Motor neuron (in vitro differentiated cells): ENCODE data around the gene CYLD. TPM values are rescaled to one million over a fixed set of nuclear protein-coding genes. Genes with fewer than 3 reads are reported as not detected.
A peak's percentile ranks its signal among the peaks of the same experiment; 100 is the strongest.

Experiments
- ATAC-seq, 8 experiments: fragments of 200-7000 bp; cut with Tn5 transposase; replicated peaks in 6 of 8; 2 replicates each; pipeline ENCODE4 v1.8.0; 2021; ENCODE audit warnings: mild to moderate bottlenecking in 8 of 8, moderate library complexity in 8 of 8
- H3K27ac ChIP-seq, 2 donors: fragments of 250-450 bp; sonication (Bioruptor Pico); 2 replicates each; pipeline ENCODE4 v1.9.0; 2021; ENCODE audit warnings: antibody characterized with exemption in 2 of 2, mild to moderate bottlenecking in 2 of 2, moderate library complexity in 1 of 2
- H3K4me1 ChIP-seq, 2 donors: fragments of 250-450 bp; sonication (Bioruptor Pico); replicated peaks in 1 of 2; 2 replicates each; pipeline ENCODE4 v1.6.1; 2021; ENCODE audit warnings: antibody characterized with exemption in 2 of 2, mild to moderate bottlenecking in 2 of 2, moderate library complexity in 1 of 2
- H3K4me3 ChIP-seq, 5 donors: fragments of 250-450 bp; sonication (Bioruptor Pico); 2 replicates each; pipeline ENCODE4 v1.9.0; 2021; ENCODE audit warnings: antibody characterized with exemption in 5 of 5, mild to moderate bottlenecking in 5 of 5, moderate library complexity in 4 of 5
- WGBS, 10 experiments: fragments of 450-650 bp; shearing (Covaris generic); methylation state at CpG; one replicate each; pipeline ENCODE4 v1.0.0; 2022; 5-methylcytosine and 5-hydroxymethylcytosine counted together
- in situ Hi-C, 9 experiments: fragments of 400-800 bp; cut with MboI; loops; one replicate each; pipeline ENCODE4 v1.15.0; 2021; ENCODE audit warnings: low sequenced_read_pairs in 9 of 9, low pct_unique_long_range_greater_than_20kb in 2 of 9; ENCODE audit not compliant: unreplicated experiment in 9 of 9
- total RNA-seq, 8 experiments: library from RNA; unstranded; fragments of 300-600 nt; gene quantifications; 2 replicates each; pipeline versions ENCODE4 v1.2.3 to v1.2.4, GENCODE V29; 2022

Gene CYLD
- total RNA-seq, 8 experiments from 2014 or later, result 13.4 to 29.7 (median 21.6) TPM

DNA sequence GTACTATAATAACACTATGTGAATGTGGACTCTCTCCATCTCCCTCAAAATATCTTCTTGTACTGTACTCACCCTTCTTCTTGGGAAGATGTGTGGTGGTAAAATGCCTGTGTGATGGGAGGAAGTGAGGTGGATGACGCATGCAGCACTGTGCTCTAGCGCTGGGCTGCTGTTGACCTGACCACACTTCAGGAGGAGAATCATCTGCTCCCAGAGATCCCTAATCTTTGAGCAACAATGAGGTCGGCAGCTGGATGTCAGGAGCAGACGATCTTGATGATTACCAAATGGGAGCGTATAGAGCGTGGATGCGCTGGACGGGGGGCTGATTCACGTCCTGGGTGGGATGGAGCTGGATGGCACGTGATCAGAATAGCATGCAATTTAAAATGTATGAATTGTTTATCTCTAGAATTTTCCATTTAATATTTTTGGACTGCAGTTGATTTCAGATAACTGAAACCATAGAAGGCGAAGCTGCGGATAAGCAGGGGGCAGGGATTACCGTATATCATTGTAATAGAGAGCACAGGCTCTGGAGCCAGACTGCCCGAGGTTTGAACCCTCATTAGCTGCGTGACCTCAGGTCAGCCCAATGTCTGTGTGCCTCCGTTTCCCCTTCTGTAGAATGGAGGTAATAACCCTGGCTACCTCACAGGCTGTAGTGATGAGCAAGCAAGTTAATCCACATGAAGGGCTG lies 23.7 kb upstream of the CYLD start:
- Histone ChIP-seq H3K4me1 (peaks cover 0 to 3% of the 10 kb centered on the region in 2 donors), H3K4me3 (no peak overlapping the region), H3K27ac (no peak overlapping the region)
- WGBS, 10 experiments, result 31 to 100% (median 80%) methylated on average over 1 to 14 of the region's 16 CpGs; no CpG with 5 or more reads in 4 of the 10 experiments
- in situ Hi-C loops, result no loop called here
- peak in 4 of 8 experiments; percentile 28 to 71 (median 39) for ATAC-seq

DNA sequence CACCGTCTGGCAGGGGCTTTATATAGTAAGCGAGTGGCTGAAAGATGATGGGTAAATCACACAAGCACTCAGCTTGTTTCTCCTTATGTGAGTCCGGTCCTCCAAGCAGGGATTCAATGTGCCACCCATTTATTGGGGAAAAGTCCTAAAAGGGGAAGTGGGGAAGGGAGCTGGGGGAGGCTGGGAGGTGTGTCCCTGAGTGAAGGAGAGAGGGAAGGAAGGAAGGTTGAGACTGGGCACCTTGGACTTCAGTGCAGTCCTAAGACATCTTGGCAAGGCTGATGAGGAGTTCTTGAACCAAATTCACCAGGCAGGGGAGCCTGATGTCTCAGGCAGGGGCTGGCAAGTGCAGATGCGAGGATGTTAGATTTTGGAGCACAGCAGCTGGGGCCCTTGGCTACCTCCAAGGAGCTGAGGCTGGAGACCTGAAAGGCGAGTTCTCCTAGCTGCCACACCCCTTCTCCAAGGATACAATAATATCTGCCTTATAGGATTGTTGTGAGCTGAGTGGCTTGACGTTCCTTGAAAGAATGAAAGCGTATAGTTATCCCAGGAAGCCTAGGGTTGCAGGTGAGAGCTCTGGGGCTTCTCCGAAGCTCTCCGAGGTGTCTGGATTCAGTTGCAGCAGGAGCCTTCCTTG lies 23.0 kb upstream of the CYLD start:
- Histone ChIP-seq H3K4me3 (no peak overlapping the region), H3K4me1 (peaks cover 0 to 3% of the 10 kb centered on the region in 2 donors), H3K27ac (no peak overlapping the region)
- in situ Hi-C loops, result no loop called here
- 0 to 100% (median 50%) methylated on average over 1 to 4 of the region's 9 CpGs; no CpG with 5 or more reads in 5 of the 10 experiments for WGBS, 10 experiments
- no peak for ATAC-seq

DNA sequence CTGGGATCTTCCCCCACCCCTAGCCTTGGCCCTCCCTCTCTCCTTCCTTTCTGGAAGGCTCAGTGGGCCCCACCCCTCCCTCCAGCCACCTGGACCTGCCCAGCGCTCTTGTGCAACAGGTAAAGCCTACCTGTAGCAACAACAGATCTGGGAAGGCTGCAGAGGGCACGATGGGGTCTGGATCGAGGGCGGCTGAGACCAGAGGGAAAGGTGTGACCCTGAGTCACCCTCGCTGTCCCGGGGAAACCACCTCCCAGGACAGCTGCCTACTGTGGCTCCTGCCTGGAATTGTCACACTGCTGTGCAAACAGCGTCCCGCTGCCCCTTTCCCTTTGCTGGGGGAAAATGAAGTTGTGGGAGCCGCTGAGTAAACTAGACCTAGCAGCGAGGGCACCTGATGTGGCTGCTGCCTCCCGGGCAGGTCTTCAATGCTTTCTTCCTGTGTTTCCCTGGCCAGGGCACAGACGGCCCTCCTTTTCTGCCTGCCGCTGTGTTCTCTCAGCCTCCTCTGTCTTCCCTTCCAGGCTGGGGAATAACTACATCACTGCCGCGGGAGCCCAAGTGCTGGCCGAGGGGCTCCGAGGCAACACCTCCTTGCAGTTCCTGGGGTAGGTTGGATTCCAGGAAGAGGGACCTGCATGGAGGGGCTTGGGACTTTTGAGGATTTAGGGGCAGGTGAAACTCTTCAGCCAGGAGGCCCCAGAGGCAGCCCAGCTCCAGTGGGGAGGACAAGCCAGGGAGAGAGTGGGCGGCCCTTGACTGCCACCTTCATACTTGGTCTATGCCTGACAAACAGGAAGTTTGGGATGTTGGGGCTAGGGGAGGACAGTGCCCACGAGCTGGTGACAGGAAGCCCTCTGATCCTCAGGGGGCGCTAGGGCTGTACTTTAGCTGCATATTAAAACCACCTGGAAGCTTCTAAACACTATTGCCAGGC lies 22.2 kb upstream of the CYLD start:
- ATAC-seq, result no peak
- 33 to 100% (median 90%) methylated on average over 1 to 8 of the region's 20 CpGs; no CpG with 5 or more reads in 5 of the 10 experiments for WGBS, 10 experiments
- H3K4me3 ChIP-seq, result no peak overlapping the region
- H3K4me1 ChIP-seq, result peaks cover 0 to 3% of the 10 kb centered on the region in 2 donors
- no peak overlapping the region for H3K27ac ChIP-seq
- in situ Hi-C loops, result no loop called here

DNA sequence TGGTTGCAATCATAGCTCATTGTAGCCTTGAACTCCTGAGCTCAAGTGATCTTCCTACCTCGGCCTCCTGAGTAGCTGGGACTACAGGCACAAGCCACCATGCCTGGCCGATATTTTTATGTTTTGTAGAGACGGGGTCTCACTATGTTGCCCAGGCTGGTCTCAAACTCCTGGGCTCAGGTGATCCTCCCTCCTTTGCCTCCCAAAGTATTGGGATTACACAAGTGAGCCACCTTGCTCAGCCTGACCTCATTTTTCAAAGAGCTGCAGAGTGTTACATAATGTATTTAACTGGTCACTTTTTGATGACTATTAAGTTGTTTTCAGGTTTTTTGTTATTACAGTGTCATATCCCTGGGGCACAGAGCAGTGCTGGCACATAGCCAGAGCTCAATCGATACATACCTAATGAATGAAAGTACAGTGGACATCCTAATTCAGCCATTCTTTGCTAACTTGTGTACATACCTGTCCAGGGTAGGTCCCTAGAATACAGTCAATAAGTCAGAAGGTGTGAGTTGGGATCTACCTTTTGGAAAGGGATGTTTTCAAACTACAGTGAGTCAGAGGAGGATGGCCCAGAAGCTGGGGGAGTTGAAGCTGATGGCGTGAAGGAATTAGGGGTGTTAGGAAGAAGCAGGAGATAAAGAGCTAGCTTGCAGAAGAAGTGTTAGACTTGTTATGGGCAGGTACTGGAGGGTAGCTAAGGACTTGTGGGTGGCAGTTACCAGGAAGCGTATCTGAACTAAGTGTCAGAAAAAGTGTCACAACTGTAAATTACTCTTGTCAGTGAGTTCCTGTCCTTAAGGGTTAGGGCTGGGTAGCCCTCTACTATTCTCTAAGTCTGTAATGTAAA lies 20.1 kb upstream of the CYLD start:
- Histone ChIP-seq H3K4me3 (no peak overlapping the region), H3K27ac (no peak overlapping the region), H3K4me1 (no peaks in the 10 kb centered on the region)
- 55 to 96% (median 84%) methylated on average over 1 to 6 of the region's 6 CpGs for WGBS, 10 experiments
- no peak for ATAC-seq
- in situ Hi-C loops, result no loop called here

DNA sequence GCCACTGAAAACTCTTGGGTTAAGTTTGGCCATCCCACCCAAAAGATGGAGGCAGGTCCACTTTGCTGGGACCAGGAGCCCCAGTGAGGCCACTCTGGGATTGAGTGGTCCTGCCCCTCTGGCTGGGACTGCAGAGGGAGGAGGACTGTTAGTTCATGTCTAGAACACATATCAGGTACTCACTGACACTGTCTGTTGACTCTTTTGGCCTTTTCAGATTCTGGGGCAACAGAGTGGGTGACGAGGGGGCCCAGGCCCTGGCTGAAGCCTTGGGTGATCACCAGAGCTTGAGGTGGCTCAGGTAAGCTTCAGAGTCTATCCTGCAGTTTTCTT lies 19.5 kb upstream of the CYLD start:
- WGBS, 10 experiments, result 33 to 71% (median 62%) methylated on average over 1 of the region's 1 CpG; no CpG with 5 or more reads in 6 of the 10 experiments
- in situ Hi-C loops, result no loop called here
- ATAC-seq, result no peak
- H3K4me1 ChIP-seq, result no peaks in the 10 kb centered on the region
- H3K27ac ChIP-seq, result no peak overlapping the region
- H3K4me3 ChIP-seq, result no peak overlapping the region

DNA sequence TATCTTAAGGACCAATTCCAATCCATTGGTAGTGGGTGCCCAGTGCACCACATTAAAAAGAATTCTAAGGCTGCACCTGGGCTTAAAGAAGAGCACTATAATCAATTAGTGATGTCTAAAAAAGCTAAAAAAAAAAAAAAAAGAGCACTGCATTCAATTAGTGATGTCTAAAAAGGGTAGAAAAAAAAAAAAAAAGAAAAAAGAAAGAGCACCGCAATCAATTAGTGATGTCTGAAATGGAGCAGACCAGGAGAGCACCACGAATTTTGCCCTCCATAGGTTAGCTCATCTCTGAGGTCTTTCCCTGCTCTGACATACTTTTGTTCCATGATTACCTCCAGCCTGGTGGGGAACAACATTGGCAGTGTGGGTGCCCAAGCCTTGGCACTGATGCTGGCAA lies 18.9 kb upstream of the CYLD start:
- Histone ChIP-seq H3K4me1 (no peaks in the 10 kb centered on the region), H3K4me3 (no peak overlapping the region), H3K27ac (no peak overlapping the region)
- WGBS, 10 experiments, result 0 to 83% (median 55%) methylated on average over 1 to 2 of the region's 2 CpGs; no CpG with 5 or more reads in 2 of the 10 experiments
- in situ Hi-C loops, result no loop called here
- ATAC-seq, result no peak

DNA sequence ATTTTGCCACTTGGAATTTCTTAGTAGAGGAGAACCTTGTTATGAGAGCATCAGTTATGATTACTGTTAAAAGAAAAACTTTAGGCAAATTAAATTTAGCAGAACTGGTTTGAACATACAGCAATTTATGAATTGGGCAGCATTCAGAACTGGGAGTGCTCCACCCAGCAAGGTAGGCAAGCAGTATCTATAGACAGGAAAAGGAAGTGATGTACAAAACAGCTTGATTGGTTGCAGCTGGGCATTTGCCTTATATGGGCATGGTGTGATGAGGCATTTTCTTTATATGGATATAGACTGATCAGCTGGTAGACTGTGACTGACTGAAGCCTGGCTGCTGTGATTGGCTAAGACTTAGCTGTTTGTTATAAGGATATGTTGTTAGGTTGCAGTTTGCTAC lies 17.6 kb upstream of the CYLD start:
- no peak overlapping the region for H3K4me3 ChIP-seq
- H3K4me1 ChIP-seq, result no peaks in the 10 kb centered on the region
- ATAC-seq, result peak in 2 of 8 experiments; percentile 14 to 63
- in situ Hi-C loops, result no loop called here
- H3K27ac ChIP-seq, result no peak overlapping the region

DNA sequence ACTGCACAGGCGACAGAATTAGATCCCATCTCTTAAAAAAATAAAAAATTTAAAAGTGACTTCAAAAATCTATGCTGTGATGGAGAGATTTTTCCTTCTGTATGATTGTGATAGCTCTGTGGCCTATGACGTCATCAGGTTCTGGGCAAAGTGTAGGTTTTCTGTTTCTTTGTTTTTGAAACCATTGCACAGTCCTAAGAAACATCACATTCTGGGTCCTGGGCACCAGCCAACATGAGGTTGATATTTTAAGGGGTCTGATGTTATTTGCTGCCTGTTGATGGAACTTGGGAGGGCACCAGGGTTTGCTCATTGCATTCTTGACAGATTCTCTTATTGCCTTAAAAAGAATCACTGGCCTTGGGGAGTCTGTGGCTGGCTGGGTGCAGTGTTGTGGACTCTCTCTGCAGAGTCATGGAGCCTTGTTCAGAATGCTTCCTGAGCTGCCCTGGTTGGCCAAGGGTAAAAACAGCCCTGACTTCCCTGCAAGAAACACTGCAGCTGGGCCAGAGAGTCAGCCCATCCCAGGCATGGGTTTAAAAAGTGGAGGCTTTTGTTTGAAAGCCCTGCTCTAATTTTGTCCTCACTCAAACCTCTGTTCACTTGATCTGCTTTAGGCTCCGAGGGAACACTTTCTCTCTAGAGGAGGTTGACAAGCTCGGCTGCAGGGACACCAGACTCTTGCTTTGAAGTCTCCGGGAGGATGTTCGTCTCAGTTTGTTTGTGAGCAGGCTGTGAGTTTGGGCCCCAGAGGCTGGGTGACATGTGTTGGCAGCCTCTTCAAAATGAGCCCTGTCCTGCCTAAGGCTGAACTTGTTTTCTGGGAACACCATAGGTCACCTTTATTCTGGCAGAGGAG lies 10.5 kb upstream of the CYLD start:
- WGBS, 10 experiments, result 29 to 94% (median 71%) methylated on average over 1 to 4 of the region's 6 CpGs

DNA sequence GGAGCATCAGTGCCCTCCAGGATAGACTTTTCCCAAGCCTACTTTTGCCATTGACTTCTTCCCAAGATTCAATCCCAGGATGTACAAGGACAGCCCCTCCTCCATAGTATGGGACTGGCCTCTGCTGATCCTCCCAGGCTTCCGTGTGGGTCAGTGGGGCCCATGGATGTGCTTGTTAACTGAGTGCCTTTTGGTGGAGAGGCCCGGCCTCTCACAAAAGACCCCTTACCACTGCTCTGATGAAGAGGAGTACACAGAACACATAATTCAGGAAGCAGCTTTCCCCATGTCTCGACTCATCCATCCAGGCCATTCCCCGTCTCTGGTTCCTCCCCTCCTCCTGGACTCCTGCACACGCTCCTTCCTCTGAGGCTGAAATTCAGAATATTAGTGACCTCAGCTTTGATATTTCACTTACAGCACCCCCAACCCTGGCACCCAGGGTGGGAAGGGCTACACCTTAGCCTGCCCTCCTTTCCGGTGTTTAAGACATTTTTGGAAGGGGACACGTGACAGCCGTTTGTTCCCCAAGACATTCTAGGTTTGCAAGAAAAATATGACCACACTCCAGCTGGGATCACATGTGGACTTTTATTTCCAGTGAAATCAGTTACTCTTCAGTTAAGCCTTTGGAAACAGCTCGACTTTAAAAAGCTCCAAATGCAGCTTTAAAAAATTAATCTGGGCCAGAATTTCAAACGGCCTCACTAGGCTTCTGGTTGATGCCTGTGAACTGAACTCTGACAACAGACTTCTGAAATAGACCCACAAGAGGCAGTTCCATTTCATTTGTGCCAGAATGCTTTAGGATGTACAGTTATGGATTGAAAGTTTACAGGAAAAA lies 9.7 kb upstream of the CYLD start:
- no peak overlapping the region for H3K27ac ChIP-seq
- WGBS, 10 experiments, result 21 to 100% (median 75%) methylated on average over 1 to 10 of the region's 10 CpGs; no CpG with 5 or more reads in 1 of the 10 experiments
- in situ Hi-C loops, result no loop called here
- no peaks in the 10 kb centered on the region for H3K4me1 ChIP-seq
- no peak for ATAC-seq
- H3K4me3 ChIP-seq, result no peak overlapping the region

More for the DNA sequence above, 10.5 kb upstream of the CYLD start:
- Histone ChIP-seq H3K27ac (no peak overlapping the region), H3K4me3 (no peak overlapping the region), H3K4me1 (no peaks in the 10 kb centered on the region)
- ATAC-seq, result peak in 1 of 8 experiments; percentile 24
- in situ Hi-C loops, result no loop called here

DNA sequence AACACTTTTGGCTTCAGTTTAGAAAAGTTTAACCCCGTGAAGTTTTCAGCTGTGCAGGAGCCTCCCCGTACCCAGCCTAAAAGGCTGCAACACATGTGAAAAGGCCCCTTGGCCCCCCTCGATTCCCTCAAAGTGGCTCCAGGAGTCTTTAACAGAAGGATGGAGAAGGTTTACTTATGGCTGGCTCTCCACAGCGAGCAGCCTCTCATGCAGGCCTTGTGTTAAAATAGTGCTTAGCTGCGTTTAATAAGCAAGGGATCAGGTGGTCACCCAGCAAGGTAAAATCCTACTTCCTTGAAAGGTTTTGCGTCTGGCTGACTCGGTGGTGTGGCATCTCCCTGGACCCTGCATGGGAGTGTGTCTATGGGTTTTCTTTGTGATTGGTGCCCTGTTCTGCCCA lies 8.4 kb upstream of the CYLD start:
- Histone ChIP-seq H3K4me1 (no peaks in the 10 kb centered on the region), H3K27ac (no peak overlapping the region), H3K4me3 (no peak overlapping the region)
- in situ Hi-C loops, result no loop called here
- 60 to 96% (median 80%) methylated on average over 1 to 7 of the region's 7 CpGs; no CpG with 5 or more reads in 1 of the 10 experiments for WGBS, 10 experiments
- ATAC-seq, result no peak

DNA sequence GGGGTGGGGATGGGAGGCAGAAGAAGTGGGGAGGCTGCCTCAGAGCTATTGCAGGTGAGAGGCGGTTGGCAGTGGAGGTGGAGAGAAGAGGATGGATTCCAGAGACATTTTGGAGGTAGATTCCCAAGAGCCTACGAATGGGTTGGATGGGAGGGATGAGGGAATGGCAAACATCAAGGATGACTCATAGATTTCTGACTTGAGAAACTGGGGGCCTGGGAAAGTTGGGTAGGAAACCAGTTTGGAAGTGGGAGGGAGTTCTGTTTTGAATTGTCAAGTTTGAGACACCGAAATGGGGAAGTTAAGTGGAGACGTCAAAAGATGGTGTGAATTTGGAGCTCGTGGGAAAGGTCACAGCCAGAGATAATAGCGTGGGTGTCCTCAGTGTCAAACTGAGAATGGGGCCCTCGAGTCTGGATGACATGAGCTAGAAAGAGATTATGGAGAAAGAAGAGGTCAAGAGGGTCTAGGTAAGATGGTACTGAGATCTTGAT lies 6.2 kb upstream of the CYLD start:
- ATAC-seq, result no peak

More for the DNA sequence above, 6.2 kb upstream of the CYLD start:
- in situ Hi-C loops, result no loop called here
- H3K4me3 ChIP-seq, result no peak overlapping the region
- H3K4me1 ChIP-seq, result no peaks in the 10 kb centered on the region
- H3K27ac ChIP-seq, result no peak overlapping the region
- WGBS, 10 experiments, result 21 to 87% (median 71%) methylated on average over 2 to 7 of the region's 7 CpGs; no CpG with 5 or more reads in 1 of the 10 experiments
